AG08396 (cell line): Measurements from ENCODE around the gene DNAJB14.
"Not testable (repeated sequence)": the region's sequence is repeated elsewhere in the genome, so short reads cannot be mapped to it uniquely, and the experiment has no call there.

Source experiments
- DNase-seq: peaks from one replicate; pipeline ENCODE4 v3.0.0; 2012; ENCODE audit warnings: low spot score, mixed read lengths

Gene DNAJB14

DNA sequence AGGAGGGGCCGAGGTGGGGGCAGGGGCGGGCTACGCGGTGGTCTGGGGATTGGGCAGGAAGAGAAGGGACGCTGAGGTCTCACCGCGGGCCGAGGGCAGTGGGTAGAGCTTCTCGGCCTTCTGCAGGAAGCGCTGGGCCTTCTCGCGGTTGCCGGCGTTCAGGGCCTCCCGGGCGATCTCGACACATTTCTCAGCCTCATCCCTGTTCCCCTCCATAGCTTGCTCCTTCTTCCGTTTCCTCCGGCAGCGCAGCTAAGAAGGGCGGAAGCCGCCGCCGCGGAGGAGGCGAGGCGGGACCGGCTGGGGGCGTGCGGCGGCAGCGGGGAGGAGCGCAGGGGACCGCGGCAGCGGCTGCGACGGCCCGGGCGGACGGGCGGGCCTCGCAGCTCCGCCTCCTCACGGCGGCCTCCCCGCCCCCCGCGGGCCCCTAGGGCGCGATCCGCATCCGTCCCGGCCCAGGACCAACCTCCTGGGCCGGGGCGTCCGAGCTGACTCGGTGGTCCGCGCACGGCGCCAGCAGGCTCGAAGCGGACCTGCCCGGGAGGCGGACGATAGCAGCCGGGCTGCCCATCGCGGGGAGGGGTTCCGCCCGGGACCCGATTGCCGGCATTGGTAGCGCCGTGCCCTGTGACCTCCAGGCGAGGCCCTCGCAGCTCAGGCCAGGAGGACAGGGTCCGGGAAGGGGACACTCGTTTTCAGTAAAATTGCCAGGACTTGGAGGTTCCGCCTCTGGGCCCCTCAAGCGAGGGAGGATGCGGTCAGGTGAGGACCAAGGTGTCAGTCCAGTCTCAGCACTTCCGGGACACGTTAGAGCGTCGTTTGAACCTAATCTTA is at the start of gene DNAJB14:
TSS of gene DNAJB14 (minus strand) at position 263 of the 834 bp plus-strand sequence. CDS start at position 216, 47 bp downstream.
- peak; percentile 88 for DNase-seq

DNA sequence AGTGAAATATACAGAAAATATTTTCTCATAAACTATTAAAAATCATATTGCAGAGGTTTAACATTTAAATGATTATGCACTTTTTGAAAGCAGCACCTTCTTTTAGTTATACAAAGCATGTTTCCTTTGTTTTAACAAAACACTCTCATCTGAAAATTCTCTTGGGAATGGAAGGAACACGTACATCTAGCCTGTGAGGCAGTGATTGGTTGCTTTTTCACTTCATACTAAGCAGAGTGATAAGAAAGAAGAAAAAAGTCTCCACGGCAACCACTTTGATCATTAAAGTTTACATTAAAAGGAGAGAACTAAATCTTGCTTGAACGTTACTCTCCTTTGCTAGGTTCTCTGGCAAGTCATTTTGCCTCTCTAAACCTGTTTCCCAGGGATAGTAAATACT is 45.3 kb upstream of the DNAJB14 start:
- no peak for DNase-seq

DNA sequence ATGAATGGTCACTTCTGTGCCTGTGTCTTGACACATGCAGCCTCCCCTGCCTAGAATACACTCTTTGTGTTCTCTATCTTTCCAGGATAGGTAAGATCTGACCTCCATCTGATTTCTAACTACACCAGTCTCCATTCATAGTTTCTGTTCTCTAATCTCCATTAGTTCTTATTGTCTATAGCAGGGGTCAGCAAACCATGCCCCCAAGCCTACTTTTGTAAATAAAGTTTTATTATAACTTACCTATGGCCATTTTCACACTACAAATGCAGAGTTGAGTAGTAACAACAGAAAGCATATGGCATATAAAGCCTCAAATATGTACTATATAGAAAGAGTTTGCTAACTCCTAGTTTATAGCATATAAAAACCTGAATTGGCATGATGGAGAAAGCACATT is 41.3 kb upstream of the DNAJB14 start:
- DNase-seq = no peak

DNA sequence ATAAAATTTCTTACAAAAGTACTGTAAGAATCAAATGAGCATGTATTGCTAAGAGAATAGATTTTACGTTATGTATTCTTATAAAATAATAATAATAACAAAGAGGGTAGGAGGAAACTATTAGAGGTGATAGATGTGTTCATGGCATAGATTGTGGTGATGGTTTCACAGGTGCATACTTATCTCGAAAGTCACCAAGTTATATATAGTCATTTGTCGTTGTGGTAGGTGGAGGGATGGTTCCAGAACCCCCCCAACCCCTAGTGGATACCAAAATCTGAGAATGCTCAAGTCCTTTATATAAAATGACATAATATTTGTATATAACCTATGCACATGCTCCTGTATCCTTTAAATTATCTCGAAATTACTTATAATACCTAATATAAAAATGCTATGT is 40.4 kb upstream of the DNAJB14 start:
- no peak for DNase-seq

DNA sequence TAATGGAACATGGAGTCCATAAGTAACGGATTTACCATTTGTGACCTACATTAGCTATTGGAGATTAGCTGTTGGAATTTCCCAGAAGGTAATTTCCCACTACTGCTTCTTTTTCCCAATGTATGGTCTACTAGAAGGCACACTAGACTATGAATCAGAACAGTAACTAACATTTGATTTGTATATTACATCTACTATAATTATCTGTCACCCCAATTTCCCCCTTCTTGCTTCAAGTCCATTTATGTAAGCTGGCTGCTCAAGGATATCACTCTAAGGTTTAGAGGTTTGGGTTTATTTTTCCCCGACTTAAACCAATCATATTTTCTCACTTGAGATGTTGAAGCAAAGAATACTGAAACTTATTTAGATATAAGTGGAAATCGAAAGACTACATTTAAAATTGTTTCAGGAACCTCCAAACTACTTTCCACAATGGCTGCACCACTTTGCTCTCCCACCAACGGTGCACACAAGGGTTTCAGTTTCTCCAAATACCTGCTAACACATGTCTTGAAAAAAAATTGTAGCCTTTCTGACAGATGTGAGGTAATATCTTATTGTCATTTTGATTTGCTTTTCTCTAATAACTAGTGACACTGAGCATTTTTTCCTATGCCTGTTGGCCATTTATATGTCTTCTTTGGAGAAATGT is 37.0 kb upstream of the DNAJB14 start:
- DNase-seq = no peak

DNA sequence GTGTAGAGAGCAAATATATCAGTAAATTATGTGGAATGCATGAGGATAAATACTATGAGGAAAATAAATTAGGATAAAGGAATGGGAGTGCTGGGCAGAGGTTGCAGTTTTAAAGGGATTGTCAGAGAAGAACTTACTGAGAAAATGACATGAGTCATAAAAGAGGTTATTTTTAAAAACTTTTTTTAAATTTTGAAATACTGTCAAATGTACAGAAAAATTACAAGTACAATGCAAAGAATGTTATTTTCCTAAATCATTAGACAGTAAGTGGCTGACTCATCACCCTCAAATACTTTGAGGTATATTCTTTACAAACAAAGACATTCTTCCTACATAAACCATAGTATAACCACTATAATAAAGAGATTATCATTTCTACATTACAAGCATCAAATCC is 33.5 kb upstream of the DNAJB14 start:
- no peak for DNase-seq

DNA sequence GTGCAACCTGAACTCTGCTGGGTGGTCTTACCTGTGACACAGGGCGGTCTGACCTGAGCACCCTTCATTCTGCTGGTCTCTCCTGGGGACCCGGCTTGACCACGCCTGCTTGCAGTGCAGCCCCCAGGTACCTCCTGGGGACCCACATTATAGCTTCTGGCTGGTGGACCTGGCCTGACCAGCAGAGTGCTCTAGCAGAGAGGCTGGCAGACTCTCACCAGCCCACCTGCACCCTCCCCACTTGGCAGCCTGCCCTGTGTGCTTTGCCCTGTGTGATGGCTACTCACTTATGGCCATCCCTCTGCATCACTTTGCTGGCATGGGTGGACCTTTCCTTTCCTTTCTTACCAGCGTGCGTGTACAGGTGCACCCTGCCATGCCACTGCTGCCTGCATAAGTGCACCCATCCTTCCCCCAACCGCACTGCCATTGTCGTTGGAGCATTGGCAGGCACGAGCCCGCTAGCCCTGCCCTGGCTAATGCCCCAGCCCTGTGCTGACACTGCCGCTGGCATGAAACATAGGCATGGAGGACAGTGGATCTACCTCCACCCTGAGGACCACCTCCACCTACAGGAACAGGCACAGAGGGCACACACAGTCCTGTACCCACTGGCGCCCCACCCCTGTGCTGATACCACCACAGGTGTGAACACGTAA is 25.2 kb upstream of the DNAJB14 start:
- no peak for DNase-seq

DNA sequence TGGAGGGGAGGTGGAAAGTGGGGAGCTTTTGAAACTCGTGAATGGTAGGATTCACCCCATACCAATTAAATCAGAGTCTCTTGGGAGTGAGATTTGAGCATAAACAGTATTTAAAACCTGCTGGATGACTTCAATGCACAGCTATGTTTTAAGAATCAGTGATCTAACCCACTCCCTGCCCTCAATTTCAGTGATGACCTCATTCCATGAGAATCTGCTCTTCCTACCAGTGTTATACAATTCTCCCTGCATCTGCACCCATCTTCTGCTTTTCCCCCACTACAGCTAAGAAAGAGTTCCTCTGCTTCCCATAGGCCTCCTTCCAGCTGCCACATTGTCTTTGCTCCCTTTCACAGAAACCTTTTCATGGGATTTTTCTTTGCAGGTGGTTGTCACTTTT is 21.9 kb upstream of the DNAJB14 start:
- peak; percentile 47 for DNase-seq

DNA sequence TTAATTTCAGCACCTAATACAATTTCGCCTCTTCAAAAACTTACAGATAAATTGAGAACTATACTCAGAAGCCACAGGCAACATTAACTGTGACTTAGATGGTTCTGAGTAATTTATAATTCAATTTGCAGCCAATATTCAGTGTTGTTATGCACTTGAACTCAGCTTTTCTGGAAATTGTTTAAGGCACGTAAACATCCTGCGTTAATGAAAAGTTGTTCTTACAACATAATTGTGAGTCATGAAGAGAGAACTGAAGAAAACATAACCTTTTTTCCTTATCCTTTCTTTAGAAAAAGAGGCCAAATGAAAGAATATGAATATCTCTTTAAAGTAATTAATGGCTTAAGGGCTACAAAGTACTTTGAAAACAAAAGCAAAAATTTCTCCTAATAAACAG is 20.3 kb upstream of the DNAJB14 start:
- no peak for DNase-seq

DNA sequence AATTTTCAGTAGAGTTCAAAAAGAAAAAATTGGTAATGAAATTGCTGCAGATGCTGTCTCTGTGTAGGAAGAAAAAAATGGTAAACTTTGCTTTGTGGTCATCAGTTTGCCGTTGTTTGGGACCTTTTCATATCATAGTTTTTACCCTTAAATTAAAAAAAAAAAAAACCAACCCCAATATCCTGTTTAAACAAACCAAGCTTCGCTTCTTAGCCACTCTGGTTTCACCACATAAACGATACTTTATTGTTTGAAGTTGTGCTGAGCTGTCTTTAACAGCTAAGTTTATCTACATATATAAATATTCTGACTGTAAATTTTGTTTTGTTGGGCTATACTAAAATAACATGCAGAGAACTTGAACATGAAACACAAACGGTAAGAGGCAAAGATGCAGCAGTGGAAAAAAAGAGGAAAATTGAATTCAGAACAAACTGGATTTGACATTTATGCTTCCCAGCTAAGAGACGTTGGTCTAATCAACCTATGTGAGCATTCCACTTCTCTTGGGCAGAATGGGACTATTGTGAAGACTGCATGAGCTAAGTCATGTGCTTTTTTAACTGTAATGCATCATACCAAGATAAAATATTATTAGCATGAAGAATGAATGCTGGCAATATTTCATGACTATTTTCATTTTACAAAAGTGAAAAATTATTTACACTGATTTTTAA is 19.4 kb upstream of the DNAJB14 start:
- DNase-seq = no peak

DNA sequence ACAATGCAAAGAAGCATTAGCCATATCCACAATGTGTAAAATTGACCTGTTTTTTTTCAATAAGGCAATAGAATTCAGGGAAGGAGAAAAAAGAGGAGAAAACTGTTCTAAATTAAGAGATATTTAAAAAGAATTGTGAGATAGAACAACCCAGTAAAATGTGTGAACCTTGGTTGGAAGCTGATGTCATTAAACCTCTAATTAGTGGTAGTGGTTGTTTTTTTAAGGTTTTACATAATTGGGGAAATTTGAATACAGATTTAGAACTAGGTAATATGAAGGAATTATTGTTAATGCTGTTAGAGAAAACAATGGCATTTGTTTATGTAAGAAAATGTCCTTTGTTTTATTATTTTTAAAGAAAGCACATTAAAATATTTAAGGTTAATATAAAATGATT is 18.8 kb upstream of the DNAJB14 start:
- DNase-seq = no peak

DNA sequence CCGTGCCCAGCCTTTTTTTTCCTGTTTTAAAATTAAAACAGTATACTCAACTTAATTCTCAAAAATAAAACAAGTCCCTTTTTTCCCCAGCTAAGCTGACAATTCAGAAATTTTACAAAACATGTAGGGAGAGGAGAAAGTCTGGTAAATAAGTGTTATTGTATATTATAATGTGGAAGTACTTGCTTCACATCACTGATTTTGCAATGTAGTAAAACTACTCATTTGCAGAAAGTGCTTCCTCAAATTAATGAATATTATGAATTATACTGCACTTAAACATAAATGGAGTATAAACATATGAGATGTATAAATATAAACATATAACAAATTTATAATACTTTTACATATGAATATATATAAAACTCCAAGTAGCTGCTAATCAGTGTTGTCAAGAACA is 15.3 kb upstream of the DNAJB14 start:
- no peak for DNase-seq

DNA sequence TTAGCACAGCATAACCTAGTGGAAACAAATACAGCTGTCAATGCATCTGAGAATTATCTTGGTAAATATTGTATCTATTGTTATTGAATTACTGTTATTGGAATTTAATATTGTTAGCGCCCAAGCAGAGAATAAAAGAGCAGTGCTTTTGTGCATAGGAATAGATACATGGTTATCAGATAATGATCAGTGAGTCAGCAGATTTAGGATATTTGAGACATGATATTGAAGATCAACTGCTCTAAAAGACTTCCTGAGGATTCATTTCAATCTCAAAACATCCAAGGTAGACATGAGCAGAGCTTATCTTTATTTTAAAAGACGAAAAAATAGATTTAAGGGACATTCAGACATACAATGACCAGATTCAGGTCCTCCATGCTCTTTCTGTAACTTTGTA is 14.2 kb upstream of the DNAJB14 start:
- DNase-seq = no peak

DNA sequence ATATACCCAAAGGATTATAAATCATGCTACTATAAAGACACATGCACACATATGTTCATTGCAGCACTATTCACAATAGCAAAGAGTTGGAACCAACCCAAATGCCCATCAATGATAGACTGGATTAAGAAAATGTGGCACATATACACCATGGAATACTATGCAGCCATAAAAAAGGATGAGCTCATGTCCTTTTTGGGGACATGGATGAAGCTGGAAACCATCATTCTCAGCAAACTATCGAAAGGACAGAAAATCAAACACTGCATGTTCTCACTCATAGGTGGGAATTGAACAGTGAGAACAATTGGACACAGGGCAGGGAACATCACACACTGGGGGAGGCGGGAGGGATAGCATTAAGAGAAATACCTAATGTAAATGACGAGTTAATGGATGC is 11.8 kb upstream of the DNAJB14 start:
- not testable (repeated sequence) for DNase-seq

DNA sequence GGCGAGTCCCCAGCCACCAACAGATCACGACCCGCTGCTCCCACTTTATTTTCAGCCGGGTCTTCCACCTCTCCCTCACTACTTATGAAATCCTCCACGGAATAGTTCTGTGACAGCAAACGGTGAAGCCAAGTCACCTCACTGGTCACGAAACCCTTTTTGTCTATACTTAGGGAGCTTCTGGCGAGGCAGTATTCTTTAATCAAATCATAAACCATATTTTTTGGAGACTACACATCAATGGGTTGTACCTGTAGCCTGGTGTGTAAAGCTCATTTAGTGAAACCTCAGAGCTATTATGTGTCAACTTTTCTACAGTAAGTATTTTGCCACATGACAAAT is 4.5 kb upstream of the DNAJB14 start:
- no peak for DNase-seq

DNA sequence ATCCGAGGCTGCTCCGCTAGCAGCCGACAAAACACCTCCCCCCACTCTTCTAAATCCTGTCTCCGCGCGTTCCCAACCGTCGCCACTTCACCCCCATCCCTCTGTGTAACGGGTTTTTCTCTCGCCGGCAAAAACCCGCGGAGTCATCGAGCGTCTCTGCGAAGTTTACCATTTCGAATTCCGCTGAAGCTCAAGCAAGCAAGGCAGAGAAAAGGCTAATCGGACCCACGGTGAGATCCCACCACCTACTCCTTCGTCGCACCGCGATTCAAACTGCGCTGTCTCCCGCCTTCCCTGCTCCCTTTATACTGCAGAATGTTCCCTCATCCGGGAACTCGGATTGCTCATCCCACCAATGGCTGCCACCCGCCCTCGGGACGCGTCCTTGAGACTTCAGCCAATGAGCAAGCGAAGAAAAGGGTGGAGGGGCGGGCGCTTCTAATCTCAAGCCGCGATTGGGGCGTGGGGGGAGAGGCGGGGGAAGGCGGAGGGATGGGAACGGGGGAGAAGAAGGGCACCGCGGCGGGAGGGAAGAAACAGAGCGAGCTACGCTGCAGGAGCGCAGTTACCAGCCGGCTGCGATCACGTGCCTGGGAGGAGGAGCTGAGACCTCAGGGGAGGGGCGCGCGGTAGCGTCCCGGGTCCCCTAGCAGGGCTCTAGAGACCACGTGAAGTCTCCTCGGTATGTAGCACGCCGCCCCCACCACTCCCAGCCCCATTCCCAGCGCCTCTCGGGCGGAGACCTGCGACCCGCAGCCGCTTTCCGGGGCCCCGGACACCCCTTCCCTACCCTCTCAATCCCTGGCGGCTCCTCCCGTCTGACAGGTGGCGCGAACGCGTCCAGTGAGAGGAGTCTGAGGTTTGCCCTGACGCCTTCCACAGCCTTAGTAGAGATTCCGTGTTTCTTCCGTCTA is 3.8 kb upstream of the DNAJB14 start, which contains the start of gene H2AZ1:
TSS of gene H2AZ1 (minus strand) at position 277 of the 914 bp plus-strand sequence. CDS start at position 172, 105 bp downstream.
- DNase-seq = peak; percentile 98

DNA sequence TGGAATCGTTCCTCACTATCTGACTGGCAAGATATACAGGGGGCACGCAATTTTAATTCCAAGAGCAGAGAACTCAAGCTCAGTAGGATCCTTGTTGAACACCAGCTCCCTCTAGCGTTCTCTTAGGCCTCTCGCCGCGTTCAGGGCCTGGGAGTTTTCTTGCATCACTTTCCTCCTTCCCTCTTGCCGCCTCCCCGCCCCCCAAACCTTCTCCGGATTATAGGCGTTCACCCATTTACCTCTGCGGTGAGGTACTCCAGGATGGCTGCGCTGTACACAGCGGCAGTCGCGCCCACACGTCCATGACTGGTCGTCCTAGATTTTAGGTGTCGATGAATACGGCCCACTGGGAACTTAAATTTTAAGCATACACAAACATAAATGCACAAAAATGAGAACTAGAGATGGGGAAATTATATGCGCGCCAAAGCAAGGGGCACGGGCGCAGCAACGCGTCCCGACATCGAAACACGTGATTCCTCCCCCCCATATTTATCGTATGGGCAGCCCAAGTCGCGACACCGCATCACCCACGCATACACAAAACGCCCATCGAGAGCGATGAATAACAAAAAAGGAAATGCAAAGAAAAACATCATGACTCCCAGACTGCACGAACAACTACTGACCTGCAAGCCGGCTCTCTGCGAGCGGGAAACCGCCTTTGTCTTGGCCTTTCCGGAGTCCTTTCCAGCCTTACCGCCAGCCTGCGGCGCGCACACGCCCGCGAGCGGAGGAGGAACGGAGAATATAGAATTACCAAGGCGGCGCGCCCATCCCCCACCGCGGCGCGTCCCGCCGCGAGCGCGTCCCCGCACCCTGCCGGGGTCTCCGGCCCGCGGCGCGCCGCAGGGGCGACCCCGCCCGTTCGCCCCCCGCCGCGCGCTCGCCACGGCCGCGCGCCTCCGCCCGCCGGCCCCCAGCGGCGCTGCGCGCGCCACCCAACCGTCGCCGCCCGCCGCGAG is 2.9 kb upstream of the DNAJB14 start:
- DNase-seq = peak; percentile 88

DNA sequence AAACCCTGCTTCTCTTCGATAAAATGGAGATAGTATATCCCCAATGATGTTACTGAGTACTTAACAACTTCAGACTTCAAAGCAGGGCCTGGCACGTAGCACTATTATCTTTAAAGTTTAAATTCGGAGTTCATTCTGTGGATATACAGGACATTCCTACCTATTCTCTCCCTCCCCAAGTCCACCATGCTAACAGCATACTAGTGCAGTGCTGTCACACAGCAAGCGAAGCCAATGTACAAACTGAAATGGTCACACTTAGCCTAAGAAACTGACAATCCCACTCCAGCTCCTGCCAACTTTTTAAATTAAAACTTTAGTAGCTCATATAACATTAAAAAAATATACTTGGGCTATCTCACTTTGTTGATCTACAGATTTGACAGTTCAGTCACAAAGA is 1.2 kb upstream of the DNAJB14 start:
- no peak for DNase-seq

DNA sequence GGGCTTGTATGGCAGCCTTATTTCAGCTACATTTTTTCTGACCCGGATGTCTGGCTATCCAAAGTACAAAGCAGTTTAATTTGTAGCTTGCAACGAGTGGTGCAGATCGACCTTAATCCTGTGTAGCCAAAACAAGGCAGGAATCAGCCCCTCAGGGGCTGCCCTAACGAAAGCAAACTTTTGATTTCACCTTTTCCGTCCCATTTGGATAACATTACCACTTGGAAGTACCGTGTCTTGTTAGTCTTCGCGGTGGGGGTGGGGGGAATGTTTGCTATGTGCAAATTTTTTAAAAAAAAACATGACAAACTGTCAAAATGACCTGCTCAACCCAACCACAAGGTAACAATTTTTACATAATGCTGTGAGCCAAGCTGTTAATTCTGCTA is 766 bp upstream of the DNAJB14 start:
- no peak for DNase-seq

DNA sequence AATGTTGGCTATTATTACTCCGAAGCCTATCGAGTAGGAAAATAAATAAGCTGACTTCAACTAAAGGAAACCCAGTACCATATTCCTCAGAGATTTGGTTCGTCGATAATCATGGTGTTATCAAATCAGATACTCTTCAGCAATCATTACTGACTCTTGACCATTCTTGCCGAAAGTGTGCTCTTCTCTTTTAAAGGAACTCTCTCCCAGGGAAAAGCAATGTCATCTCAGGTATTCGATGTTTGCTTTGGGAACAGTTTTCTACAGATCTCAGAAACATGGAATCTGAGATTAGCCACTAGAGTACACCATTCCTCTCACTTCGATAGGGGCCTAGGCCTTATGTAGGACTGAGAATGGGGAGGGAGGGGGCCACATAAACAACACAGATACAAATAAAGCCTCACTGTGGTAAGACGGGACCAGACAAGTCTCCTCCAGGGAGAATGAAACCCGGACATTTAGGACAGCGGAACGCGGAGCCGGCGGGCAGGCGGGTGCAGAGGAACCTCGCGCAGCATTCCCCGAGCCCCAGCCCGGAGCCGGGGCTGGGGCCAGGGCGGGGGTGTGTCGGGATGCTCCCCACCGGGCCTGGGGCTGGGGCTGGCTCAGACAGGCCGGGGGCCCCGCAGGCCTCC is 581 bp downstream of the DNAJB14 start:
- peak; percentile 47 for DNase-seq
